Measurements from ENCODE around the gene ATP6V0E2.

- TF ChIP-seq ZNF274 (IDR thresholded peaks at IDR 0.05; ENCODE audit: low read depth, low read length) (no peak), POLR2A (IDR thresholded peaks at IDR 0.05; ENCODE audit: borderline replicate concordance, extremely low read depth, insufficient read depth, insufficient read length) (no peak), CTCF (IDR thresholded peaks at IDR 0.05 in 2 of 3, conservative IDR thresholded peaks at IDR 0.05 in 1 of 3; ENCODE audit: borderline replicate concordance in 1 of 3, insufficient read depth in 1 of 3, low read depth in 2 of 3, low read length in 2 of 3) (no peak), POLR2AphosphoS5 (IDR thresholded peaks at IDR 0.05; ENCODE audit: low read depth, low read length) (no peak)
- TF ChIP-seq, protein P1, sequence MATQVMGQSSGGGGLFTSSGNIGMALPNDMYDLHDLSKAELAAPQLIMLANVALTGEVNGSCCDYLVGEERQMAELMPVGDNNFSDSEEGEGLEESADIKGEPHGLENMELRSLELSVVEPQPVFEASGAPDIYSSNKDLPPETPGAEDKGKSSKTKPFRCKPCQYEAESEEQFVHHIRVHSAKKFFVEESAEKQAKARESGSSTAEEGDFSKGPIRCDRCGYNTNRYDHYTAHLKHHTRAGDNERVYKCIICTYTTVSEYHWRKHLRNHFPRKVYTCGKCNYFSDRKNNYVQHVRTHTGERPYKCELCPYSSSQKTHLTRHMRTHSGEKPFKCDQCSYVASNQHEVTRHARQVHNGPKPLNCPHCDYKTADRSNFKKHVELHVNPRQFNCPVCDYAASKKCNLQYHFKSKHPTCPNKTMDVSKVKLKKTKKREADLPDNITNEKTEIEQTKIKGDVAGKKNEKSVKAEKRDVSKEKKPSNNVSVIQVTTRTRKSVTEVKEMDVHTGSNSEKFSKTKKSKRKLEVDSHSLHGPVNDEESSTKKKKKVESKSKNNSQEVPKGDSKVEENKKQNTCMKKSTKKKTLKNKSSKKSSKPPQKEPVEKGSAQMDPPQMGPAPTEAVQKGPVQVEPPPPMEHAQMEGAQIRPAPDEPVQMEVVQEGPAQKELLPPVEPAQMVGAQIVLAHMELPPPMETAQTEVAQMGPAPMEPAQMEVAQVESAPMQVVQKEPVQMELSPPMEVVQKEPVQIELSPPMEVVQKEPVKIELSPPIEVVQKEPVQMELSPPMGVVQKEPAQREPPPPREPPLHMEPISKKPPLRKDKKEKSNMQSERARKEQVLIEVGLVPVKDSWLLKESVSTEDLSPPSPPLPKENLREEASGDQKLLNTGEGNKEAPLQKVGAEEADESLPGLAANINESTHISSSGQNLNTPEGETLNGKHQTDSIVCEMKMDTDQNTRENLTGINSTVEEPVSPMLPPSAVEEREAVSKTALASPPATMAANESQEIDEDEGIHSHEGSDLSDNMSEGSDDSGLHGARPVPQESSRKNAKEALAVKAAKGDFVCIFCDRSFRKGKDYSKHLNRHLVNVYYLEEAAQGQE (IDR thresholded peaks at IDR 0.05; ENCODE audit: low read depth): no peak
Measured at GRCh38 chr7:149870701-149871483, 2.9 kb upstream of the ATP6V0E2 start.
